ENCODE measurements around the gene TUBA1B. TPM values are rescaled to one million over a fixed set of nuclear protein-coding genes. Genes with fewer than 3 reads are reported as not detected.

The TUBA1B gene
- total RNA-seq, 1 donor from 2014 or later: 939 TPM

GRCh38 chr12:49161092-49161795 is 30.0 kb upstream of the TUBA1B start:
- Histone ChIP-seq H3K9me3 (ENCODE audit: insufficient read depth, low read depth, low read length) (no peaks in the 10 kb centered on the region), H4K20me1 (ENCODE audit: insufficient read depth, low read length) (no peaks in the 10 kb centered on the region), H3K4me3 (ENCODE audit: insufficient read depth, low read depth, low read length) (no peak overlapping the region), H3K27ac (ENCODE audit: low read depth, low read length) (no peak overlapping the region), H3K27me3 (ENCODE audit: insufficient read depth, low read length) (no peaks in the 10 kb centered on the region), H3K4me2 (ENCODE audit: low read length) (no peak overlapping the region), H3K36me3 (ENCODE audit: insufficient read depth, low read length) (no peaks in the 10 kb centered on the region), H3K79me2 (ENCODE audit: insufficient read depth, low read length) (no peaks in the 10 kb centered on the region), H2AFZ (ENCODE audit: low read depth, low read length) (no peak overlapping the region), H3K9ac (ENCODE audit: low read length) (no peak overlapping the region), H3K4me1 (ENCODE audit: insufficient read depth, low read length) (no peaks in the 10 kb centered on the region)
- Mint-ChIP-seq H3K4me1 (ENCODE audit: low read depth, unreplicated experiment) (no peaks in the 10 kb centered on the region), H3K9me3 (ENCODE audit: unreplicated experiment) (no peaks in the 10 kb centered on the region), H3K27me3 (ENCODE audit: low read depth, unreplicated experiment) (peaks cover 2% of the 10 kb centered on the region), H3K27ac (ENCODE audit: unreplicated experiment) (no peak overlapping the region), H3K4me3 (ENCODE audit: unreplicated experiment) (no peak overlapping the region), H3K36me3 (ENCODE audit: low read depth, unreplicated experiment) (no peaks in the 10 kb centered on the region)
- TF ChIP-seq, protein P1, sequence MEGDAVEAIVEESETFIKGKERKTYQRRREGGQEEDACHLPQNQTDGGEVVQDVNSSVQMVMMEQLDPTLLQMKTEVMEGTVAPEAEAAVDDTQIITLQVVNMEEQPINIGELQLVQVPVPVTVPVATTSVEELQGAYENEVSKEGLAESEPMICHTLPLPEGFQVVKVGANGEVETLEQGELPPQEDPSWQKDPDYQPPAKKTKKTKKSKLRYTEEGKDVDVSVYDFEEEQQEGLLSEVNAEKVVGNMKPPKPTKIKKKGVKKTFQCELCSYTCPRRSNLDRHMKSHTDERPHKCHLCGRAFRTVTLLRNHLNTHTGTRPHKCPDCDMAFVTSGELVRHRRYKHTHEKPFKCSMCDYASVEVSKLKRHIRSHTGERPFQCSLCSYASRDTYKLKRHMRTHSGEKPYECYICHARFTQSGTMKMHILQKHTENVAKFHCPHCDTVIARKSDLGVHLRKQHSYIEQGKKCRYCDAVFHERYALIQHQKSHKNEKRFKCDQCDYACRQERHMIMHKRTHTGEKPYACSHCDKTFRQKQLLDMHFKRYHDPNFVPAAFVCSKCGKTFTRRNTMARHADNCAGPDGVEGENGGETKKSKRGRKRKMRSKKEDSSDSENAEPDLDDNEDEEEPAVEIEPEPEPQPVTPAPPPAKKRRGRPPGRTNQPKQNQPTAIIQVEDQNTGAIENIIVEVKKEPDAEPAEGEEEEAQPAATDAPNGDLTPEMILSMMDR (IDR thresholded peaks at IDR 0.05; ENCODE audit: insufficient read depth, low read depth, low read length): no peak
- TF ChIP-seq EZH2 (IDR thresholded peaks at IDR 0.05; ENCODE audit: insufficient read depth, low read length): no peak
- DNase-seq (ENCODE audit: low read depth): no peak
- no peak for FAIRE-seq

DNA sequence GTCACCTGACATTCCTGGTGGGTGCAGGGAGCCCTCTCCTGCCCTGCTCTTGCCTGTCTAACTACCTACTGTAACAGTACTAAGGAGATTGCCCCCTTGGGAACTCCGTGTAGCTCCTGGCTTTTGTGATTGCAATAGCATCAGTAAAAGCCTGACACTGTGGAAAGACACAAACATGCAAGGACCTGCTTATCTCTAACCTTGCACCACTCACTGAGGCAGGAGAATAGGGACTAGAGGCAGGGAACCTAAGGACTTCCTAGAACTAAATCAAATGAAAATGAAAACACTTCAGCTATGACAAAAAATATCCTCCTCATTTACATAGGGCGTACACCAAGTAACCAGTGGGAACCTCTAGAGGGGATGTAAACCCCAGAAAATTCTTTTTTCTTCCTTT is 29.2 kb upstream of the TUBA1B start:
- Mint-ChIP-seq H3K4me3 (ENCODE audit: unreplicated experiment) (no peak overlapping the region), H3K36me3 (ENCODE audit: low read depth, unreplicated experiment) (no peaks in the 10 kb centered on the region), H3K9me3 (ENCODE audit: unreplicated experiment) (no peaks in the 10 kb centered on the region), H3K27ac (ENCODE audit: unreplicated experiment) (no peak overlapping the region), H3K4me1 (ENCODE audit: low read depth, unreplicated experiment) (no peaks in the 10 kb centered on the region), H3K27me3 (ENCODE audit: low read depth, unreplicated experiment) (peaks cover 2% of the 10 kb centered on the region)
- no peak for TF ChIP-seq EZH2 (IDR thresholded peaks at IDR 0.05; ENCODE audit: insufficient read depth, low read length)
- TF ChIP-seq, protein P1 (IDR thresholded peaks at IDR 0.05; ENCODE audit: insufficient read depth, low read depth, low read length): no peak
- FAIRE-seq (no peak), DNase-seq (ENCODE audit: low read depth) (no peak)
- no peaks in the 10 kb centered on the region for H3K9me3 ChIP-seq (ENCODE audit: insufficient read depth, low read depth, low read length)
- H3K36me3 ChIP-seq (ENCODE audit: insufficient read depth, low read length): no peaks in the 10 kb centered on the region
- H3K4me2 ChIP-seq (ENCODE audit: low read length): no peak overlapping the region
- no peak overlapping the region for H3K27ac ChIP-seq (ENCODE audit: low read depth, low read length)
- no peak overlapping the region for H3K4me3 ChIP-seq (ENCODE audit: insufficient read depth, low read depth, low read length)
- no peak overlapping the region for H2AFZ ChIP-seq (ENCODE audit: low read depth, low read length)
- no peaks in the 10 kb centered on the region for H3K79me2 ChIP-seq (ENCODE audit: insufficient read depth, low read length)
- H3K9ac ChIP-seq (ENCODE audit: low read length): no peak overlapping the region
- no peaks in the 10 kb centered on the region for H3K4me1 ChIP-seq (ENCODE audit: insufficient read depth, low read length)
- no peaks in the 10 kb centered on the region for H4K20me1 ChIP-seq (ENCODE audit: insufficient read depth, low read length)
- no peaks in the 10 kb centered on the region for H3K27me3 ChIP-seq (ENCODE audit: insufficient read depth, low read length)

- Mint-ChIP-seq H3K4me3 (ENCODE audit: unreplicated experiment) (no peak overlapping the region), H3K27ac (ENCODE audit: unreplicated experiment) (no peak overlapping the region), H3K9me3 (ENCODE audit: unreplicated experiment) (no peaks in the 10 kb centered on the region), H3K36me3 (ENCODE audit: low read depth, unreplicated experiment) (peaks cover 2% of the 10 kb centered on the region), H3K27me3 (ENCODE audit: low read depth, unreplicated experiment) (no peaks in the 10 kb centered on the region), H3K4me1 (ENCODE audit: low read depth, unreplicated experiment) (peaks cover 2% of the 10 kb centered on the region)
- DNase-seq (ENCODE audit: low read depth) (no peak), FAIRE-seq (no peak)
- H3K4me3 ChIP-seq (ENCODE audit: insufficient read depth, low read depth, low read length): no peak overlapping the region
- no peaks in the 10 kb centered on the region for H3K79me2 ChIP-seq (ENCODE audit: insufficient read depth, low read length)
- H3K27ac ChIP-seq (ENCODE audit: low read depth, low read length): no peak overlapping the region
- TF ChIP-seq EZH2 (IDR thresholded peaks at IDR 0.05; ENCODE audit: insufficient read depth, low read length): no peak
- TF ChIP-seq, protein P1 (IDR thresholded peaks at IDR 0.05; ENCODE audit: insufficient read depth, low read depth, low read length): no peak
- no peaks in the 10 kb centered on the region for H3K36me3 ChIP-seq (ENCODE audit: insufficient read depth, low read length)
- H3K4me1 ChIP-seq (ENCODE audit: insufficient read depth, low read length): no peaks in the 10 kb centered on the region
- H3K9me3 ChIP-seq (ENCODE audit: insufficient read depth, low read depth, low read length): no peaks in the 10 kb centered on the region
- no peaks in the 10 kb centered on the region for H3K27me3 ChIP-seq (ENCODE audit: insufficient read depth, low read length)
- no peaks in the 10 kb centered on the region for H4K20me1 ChIP-seq (ENCODE audit: insufficient read depth, low read length)
- H3K4me2 ChIP-seq (ENCODE audit: low read length): no peak overlapping the region
- no peak overlapping the region for H3K9ac ChIP-seq (ENCODE audit: low read length)
- no peak overlapping the region for H2AFZ ChIP-seq (ENCODE audit: low read depth, low read length)
These were observed 23.0 kb upstream of the TUBA1B start for GRCh38 chr12:49154221-49154620.

Data from astrocyte (in vitro differentiated cells and primary cell).